Measurements from ENCODE around the gene MINK1.

DNA sequence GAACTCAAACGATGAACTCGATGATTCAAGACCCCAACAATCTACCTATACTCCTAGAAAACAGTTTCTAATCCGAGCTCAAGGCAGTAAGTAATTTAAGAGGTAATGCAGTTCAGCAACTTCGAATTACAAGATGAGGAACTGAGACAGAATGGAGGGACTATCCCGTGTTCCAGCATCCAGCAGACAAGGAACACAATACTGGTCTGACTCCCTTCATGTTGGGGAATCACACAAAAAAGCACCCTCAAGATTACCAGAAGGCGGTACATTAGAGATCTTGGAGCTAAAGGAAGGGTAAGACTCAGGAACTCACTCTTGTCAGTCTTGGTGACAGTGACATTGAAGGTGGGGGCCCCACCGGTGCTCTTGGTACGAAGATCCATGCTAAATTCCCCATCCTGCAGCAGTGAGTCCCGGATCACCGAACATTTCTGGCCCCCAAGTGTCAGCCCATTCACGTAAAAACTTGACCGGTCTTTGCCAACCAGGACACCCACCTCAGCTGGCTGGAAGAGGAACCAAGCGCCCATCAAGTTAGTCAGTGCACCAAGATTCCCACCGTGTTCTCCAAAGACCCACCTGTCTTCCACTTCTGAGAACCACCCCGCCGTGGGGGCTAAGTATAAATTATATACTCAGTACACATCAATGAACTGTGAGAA is 113.3 kb downstream of the MINK1 start:
- TF ChIP-seq, protein P1, sequence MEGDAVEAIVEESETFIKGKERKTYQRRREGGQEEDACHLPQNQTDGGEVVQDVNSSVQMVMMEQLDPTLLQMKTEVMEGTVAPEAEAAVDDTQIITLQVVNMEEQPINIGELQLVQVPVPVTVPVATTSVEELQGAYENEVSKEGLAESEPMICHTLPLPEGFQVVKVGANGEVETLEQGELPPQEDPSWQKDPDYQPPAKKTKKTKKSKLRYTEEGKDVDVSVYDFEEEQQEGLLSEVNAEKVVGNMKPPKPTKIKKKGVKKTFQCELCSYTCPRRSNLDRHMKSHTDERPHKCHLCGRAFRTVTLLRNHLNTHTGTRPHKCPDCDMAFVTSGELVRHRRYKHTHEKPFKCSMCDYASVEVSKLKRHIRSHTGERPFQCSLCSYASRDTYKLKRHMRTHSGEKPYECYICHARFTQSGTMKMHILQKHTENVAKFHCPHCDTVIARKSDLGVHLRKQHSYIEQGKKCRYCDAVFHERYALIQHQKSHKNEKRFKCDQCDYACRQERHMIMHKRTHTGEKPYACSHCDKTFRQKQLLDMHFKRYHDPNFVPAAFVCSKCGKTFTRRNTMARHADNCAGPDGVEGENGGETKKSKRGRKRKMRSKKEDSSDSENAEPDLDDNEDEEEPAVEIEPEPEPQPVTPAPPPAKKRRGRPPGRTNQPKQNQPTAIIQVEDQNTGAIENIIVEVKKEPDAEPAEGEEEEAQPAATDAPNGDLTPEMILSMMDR (conservative IDR thresholded peaks at IDR 0.05 in 1 of 2, IDR thresholded peaks at IDR 0.05 in 1 of 2; ENCODE audit: extremely low read depth in 1 of 2, insufficient read depth in 1 of 2, low read depth in 1 of 2, low read length in 2 of 2), result no peak
- no peak for TF ChIP-seq EZH2 (IDR thresholded peaks at IDR 0.05; ENCODE audit: borderline replicate concordance, low read length)

Data from mammary epithelial cell (primary cell).